ENCODE data around the gene PPP1R9B. TPM values are rescaled to one million over a fixed set of nuclear protein-coding genes. Genes with fewer than 3 reads are reported as not detected.

Gene PPP1R9B
- total RNA-seq, 1 experiment from 2014 or later: 34.8 TPM

- no TSS peak for BruUV-seq (replicated peaks)
- ChIA-PET POLR2A (interaction anchor here (1.7 kb wide), 1 partner anchor 17 kb away, joined by 10 read pairs; no protein-coding TSS in a partner anchor), CTCF (interaction anchor here (1.4 to 3.5 kb wide), 5 partner anchors 17 to 101 kb away, joined by 7 to 122 read pairs (median 18); partner anchors contain the start of gene SGCA)
- TF ChIP-seq, protein P1, sequence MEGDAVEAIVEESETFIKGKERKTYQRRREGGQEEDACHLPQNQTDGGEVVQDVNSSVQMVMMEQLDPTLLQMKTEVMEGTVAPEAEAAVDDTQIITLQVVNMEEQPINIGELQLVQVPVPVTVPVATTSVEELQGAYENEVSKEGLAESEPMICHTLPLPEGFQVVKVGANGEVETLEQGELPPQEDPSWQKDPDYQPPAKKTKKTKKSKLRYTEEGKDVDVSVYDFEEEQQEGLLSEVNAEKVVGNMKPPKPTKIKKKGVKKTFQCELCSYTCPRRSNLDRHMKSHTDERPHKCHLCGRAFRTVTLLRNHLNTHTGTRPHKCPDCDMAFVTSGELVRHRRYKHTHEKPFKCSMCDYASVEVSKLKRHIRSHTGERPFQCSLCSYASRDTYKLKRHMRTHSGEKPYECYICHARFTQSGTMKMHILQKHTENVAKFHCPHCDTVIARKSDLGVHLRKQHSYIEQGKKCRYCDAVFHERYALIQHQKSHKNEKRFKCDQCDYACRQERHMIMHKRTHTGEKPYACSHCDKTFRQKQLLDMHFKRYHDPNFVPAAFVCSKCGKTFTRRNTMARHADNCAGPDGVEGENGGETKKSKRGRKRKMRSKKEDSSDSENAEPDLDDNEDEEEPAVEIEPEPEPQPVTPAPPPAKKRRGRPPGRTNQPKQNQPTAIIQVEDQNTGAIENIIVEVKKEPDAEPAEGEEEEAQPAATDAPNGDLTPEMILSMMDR (IDR thresholded peaks at IDR 0.05; ENCODE audit: unreplicated experiment): no peak
- Mint-ChIP-seq H3K36me3 (ENCODE audit: insufficient read depth, unreplicated experiment) (no peaks in the 10 kb centered on the region), H3K27ac (ENCODE audit: low read depth, unreplicated experiment) (no peak overlapping the region), H3K9me3 (ENCODE audit: unreplicated experiment) (no peaks in the 10 kb centered on the region), H3K27me3 (ENCODE audit: insufficient read depth, unreplicated experiment) (no peaks in the 10 kb centered on the region), H3K4me3 (ENCODE audit: unreplicated experiment) (no peak overlapping the region), H3K4me1 (ENCODE audit: insufficient read depth, unreplicated experiment) (peaks cover 10% of the 10 kb centered on the region)
- intact Hi-C loops (cut with micrococcal nuclease): no loop called here
- no peak for DNase-seq (ENCODE audit: unreplicated experiment)
Measured at GRCh38 chr17:50194934-50195865, 44.7 kb upstream of the PPP1R9B start.

GRCh38 chr17:50194140-50194933 is 43.9 kb upstream of the PPP1R9B start:
- no peak for DNase-seq (ENCODE audit: unreplicated experiment)
- H3K4me1 Mint-ChIP-seq (ENCODE audit: insufficient read depth, unreplicated experiment): peaks cover 10% of the 10 kb centered on the region
- TF ChIP-seq, protein P1 (IDR thresholded peaks at IDR 0.05; ENCODE audit: unreplicated experiment): no peak
- intact Hi-C loops (cut with micrococcal nuclease): no loop called here
- no peaks in the 10 kb centered on the region for H3K27me3 Mint-ChIP-seq (ENCODE audit: insufficient read depth, unreplicated experiment)
- H3K4me3 Mint-ChIP-seq (ENCODE audit: unreplicated experiment): no peak overlapping the region
- no peaks in the 10 kb centered on the region for H3K36me3 Mint-ChIP-seq (ENCODE audit: insufficient read depth, unreplicated experiment)
- CTCF ChIA-PET: interaction anchor here (0.6 to 1.4 kb wide), 5 partner anchors 21 to 103 kb away, joined by 3 to 7 read pairs (median 4); no protein-coding TSS in a partner anchor
- no peaks in the 10 kb centered on the region for H3K9me3 Mint-ChIP-seq (ENCODE audit: unreplicated experiment)
- no peak overlapping the region for H3K27ac Mint-ChIP-seq (ENCODE audit: low read depth, unreplicated experiment)
- POLR2A ChIA-PET: no interaction called here
- no TSS peak for BruUV-seq (replicated peaks)

DNA sequence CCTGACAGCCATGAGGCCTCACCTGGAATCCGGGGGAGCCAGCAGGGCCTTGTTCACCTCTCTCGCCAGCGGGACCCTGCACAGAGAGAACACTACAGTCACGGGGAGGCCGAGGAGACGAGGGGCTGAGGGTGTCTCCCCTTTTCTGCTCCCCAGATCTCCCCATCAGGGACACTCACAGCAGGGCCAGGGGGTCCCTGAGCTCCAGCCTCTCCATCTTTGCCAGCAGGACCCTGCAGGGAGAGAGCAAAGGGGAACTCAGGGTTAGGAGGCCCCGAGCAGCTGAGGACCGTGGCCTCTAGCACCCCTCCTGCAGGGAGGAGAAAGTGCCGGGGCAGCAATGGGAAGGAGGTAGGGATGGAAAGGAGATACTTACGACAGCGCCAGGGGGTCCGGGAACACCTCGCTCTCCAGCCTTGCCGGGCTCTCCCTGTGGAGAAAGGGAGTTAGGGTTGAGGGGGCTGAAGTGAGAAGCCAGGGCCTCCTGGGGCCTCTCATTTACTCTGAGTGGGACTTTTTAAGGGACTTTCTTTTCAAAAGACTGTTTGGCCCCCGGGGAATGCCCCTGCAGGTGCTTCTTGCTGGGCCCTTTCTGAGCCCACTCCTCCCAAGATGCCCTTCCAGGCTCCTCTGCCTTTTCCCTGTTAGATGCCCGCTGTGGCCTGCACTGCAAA is 42.3 kb upstream of the PPP1R9B start:
- Mint-ChIP-seq H3K27ac (ENCODE audit: low read depth, unreplicated experiment) (no peak overlapping the region), H3K9me3 (ENCODE audit: unreplicated experiment) (no peaks in the 10 kb centered on the region), H3K27me3 (ENCODE audit: insufficient read depth, unreplicated experiment) (no peaks in the 10 kb centered on the region), H3K36me3 (ENCODE audit: insufficient read depth, unreplicated experiment) (peaks cover 3% of the 10 kb centered on the region), H3K4me1 (ENCODE audit: insufficient read depth, unreplicated experiment) (no peaks in the 10 kb centered on the region), H3K4me3 (ENCODE audit: unreplicated experiment) (no peak overlapping the region)
- TF ChIP-seq, protein P1 (IDR thresholded peaks at IDR 0.05; ENCODE audit: unreplicated experiment): no peak
- POLR2A ChIA-PET: interaction anchor here (0.9 kb wide), 1 partner anchor 14 kb away, joined by 4 read pairs; no protein-coding TSS in a partner anchor
- no TSS peak for BruUV-seq (replicated peaks)
- intact Hi-C loops (cut with micrococcal nuclease): no loop called here
- DNase-seq (ENCODE audit: unreplicated experiment): no peak
- CTCF ChIA-PET: interaction anchor here (0.6 to 1.9 kb wide), 2 partner anchors 24 to 195 kb away, joined by 3 to 8 read pairs; no protein-coding TSS in a partner anchor
